Activated effector memory CD4-positive, alpha-beta T cell treated with Interleukin-2 at 50 U/mL for 16 hours (primary cell): Measurements from ENCODE around the gene ERFE.
A peak's percentile ranks its signal among the peaks of the same experiment; 100 is the strongest.
"Not testable (repeated sequence)": the region's sequence is repeated elsewhere in the genome, so short reads cannot be mapped to it uniquely, and the experiment has no call there.

Experiments
- DNase-seq: peaks from one replicate; pipeline ENCODE4 v3.0.0-alpha.2; 2020

Gene ERFE, protein sequence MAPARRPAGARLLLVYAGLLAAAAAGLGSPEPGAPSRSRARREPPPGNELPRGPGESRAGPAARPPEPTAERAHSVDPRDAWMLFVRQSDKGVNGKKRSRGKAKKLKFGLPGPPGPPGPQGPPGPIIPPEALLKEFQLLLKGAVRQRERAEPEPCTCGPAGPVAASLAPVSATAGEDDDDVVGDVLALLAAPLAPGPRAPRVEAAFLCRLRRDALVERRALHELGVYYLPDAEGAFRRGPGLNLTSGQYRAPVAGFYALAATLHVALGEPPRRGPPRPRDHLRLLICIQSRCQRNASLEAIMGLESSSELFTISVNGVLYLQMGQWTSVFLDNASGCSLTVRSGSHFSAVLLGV

GRCh38 chr2:238158509-238159070 is at the start of gene ERFE:
Gene ERFE, plus strand, starts transcription at chr2:238158970. Its CDS starts 38 bp downstream, at chr2:238159008.
- peak; percentile 12 for DNase-seq

GRCh38 chr2:238113611-238114010 is 45.2 kb upstream of the ERFE start:
- DNase-seq, result no peak

- no peak for DNase-seq
Observed at GRCh38 chr2:238114331-238114841, 44.4 kb upstream of the ERFE start.

- no peak for DNase-seq
Observed at GRCh38 chr2:238114851-238115660, 43.7 kb upstream of the ERFE start.

- not testable (repeated sequence) for DNase-seq
Observed at GRCh38 chr2:238115709-238116108, 43.1 kb upstream of the ERFE start.

DNA sequence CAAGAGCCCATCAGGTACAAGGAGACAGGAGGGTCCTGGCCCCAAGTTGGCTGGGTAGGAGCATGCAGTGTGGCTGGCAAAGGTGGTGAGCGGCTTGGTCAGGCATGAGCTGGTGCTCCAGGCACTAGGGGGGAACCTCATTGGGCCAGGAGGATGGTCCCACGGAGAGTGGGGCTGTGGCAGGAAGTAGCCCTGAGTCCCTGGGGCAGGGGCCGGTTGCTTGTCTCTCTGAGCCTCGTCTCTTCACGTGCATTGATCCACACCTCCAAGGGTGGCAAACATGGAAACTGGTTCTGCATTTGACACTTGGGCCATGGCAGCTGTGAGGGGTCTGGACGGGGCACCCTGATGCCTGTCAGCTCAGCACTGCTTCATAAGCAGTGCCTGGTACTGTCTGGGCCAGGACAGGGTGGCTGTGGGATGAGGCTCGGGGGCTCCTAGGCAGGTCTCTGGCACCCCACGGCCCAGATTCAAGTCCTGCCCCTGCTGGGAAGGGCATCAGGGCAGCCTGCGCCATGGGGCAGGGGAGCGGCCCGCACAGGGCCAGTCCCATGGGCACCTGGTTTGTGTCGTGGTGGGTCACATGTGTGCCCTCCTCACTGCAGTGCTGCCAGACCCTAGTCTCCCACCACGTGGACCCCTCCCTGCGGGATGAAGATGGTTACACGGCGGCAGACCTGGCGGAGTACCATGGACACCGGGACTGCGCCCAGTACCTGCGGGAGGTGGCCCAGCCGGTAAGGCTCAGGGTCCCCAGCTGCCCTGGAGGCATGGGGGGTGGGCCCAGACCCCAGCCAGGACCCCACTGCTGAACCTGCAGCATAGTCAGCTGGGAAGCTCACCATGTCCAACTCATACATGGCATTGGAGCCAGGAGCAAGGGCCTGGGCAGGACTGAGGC is 42.2 kb upstream of the ERFE start:
- no peak for DNase-seq

DNA sequence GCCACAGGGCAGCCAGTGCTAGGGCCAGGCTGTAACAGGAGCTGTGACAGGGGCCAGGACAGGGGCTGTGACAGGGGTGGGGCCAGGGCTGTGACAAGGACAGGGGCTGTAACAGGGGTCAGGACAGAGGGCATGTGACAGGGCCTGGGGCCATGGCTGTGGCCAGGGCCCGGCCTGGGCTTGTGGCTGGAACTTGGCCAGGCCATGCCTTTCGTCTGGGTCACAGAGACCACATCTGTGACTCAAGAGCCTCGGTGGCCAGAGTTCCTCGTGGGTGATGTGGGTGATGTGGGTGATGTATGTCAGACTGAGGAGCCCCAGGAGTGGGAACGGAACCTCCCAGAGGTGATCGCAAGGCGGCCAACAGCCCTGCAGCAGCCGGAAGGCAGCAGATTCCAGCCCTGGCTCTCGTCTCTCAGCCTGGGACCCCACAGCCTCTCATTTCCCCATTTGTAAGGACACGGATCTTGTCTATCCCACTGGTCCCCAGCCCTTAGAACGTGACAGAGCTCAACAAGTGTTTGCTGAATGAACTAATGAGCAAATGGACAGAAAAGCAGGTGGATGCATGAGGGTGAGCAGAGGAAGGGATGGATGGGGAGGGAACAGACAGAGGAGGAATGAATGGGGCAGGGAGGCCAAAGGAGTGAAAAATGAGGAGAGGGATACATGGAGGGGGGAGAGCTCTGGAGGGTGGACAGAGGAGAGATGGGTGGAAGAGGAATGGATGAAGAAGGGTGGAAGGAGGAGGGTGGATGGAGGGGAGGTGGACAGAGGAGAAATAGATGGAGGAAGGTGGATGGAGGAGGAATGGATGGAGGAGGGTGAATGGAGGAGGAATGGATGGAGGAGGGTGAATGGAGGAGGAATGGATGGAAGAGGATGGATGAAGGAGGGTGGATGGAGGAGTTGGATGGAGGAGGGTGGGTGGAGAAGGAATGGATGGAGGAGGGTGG is 41.3 kb upstream of the ERFE start:
- DNase-seq, result no peak

GRCh38 chr2:238119756-238120462 is 38.9 kb upstream of the ERFE start:
- no peak for DNase-seq

DNA sequence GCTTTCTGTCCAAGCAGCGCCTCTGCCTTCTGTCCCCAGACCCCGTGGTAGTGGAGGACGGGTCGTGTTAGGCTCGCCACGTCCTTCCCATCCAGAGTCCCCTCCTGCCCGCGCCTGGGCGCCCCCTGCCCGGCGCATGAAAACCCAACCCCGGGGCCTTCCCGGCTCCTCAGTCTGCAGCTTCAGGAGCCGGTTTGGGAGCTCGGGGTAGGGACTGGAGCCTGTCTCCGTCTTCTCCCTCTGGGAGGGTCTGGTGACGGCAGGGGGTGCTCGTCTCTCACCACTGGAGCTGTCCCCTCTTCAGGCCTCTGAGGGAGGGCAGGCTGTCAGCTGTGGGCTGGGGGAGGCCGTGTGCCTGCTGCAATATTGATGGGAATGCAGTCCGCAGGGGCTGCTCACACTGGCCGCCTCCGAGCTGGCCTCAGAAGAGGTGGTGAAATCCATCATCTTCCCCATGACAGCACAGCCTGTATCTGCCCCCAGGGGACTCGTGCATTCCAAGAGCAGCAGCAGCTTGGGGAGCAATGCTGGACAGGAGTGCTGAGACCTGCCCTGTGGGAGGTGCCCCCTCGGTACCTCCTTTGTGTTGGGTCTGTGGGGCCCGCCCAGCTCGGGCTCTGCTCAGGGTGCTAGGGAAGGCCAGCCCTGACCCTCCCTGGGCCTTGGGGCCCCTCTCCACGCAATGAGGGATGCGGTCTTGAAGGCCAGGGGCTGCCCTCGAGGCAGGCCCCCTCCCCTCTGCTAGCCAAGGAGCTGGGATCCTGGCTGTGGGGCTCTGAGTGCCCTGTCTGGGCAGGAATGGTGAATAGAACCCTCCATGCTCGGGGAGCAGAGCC is 38.1 kb upstream of the ERFE start:
- DNase-seq, result no peak

GRCh38 chr2:238121511-238122286 is 37.1 kb upstream of the ERFE start:
- no peak for DNase-seq

- no peak for DNase-seq
Observed at GRCh38 chr2:238122287-238123217, 36.2 kb upstream of the ERFE start.

- DNase-seq, result no peak
Observed at GRCh38 chr2:238123218-238123971, 35.4 kb upstream of the ERFE start.

- DNase-seq, result no peak
Observed at GRCh38 chr2:238123991-238124470, 34.7 kb upstream of the ERFE start.

- no peak for DNase-seq
Observed at GRCh38 chr2:238124488-238125126, 34.2 kb upstream of the ERFE start.

DNA sequence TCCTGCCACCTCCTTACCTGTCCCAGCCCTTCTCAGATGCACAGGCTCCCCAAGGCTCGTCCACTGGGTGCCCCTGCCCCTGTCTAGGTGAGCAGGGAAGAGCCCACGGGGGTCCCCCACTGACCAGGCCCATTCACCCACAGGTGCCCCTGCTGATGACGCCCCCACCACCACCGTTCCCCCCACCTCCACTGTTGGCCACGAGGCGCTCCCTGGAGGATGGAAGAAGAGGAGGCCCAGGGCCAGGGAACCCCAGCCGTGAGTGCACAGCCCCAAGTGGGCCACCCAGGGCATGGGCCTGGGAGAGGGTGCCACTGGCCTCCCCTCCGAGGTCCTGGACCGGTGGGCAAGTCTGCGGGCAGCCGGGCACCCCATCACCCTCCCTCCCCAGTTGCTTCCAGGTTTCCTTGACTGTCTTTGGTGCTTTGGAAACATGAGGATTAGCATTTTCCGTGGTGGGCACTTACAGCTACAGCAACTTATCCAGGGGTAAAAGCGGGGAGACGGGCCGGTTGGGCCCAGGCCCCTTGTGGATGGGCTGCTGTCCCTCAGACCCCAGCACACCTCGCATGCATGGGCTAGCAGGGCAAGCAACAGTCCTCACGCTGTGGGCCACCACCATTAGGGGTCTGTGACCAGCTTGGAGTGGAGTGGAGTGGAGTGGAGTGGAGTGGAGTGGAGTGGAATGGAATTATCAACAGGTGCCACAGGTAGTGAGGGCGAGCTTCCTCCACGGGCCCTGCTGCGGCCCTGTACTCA is 33.5 kb upstream of the ERFE start:
- no peak for DNase-seq
